ENCODE data around the gene C2orf92.

C2orf92 gene

DNA sequence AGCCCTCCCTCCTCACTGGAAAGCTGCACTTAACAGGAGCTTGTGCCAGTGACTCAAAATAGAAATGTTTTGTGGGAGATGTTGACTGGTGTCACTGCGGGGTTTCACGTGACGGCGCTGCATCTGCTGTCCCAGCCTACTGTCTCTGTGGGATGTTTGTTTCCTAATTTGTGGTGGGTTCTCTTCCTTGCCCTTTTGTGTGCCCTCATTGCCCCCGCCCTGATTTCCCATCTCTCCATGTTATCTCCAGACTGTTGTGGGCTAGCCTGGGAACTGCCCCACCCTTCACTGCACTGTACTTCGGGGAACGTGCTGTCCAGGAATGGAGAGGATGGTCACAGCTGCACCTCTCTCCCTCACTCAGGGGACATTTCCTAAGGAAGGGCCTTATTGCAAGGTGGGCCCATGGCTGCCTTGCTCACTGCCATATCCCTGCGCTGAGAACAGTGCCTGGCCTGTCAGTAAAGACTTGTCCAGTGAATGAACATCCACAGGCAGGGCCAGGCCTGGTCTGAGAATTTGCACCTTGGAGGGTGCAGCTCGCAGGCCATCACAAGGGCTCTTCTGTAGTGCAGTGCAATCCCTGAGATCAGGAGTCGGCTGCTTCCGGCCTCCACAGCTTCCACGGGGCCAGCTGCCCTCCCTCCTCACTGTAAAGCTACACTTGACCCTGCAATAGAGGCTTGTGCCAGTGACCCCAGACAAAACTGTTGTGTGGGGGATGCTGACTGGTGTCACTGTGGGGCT lies 61.9 kb downstream of the C2orf92 start:
- DNase-seq = no peak

DNA sequence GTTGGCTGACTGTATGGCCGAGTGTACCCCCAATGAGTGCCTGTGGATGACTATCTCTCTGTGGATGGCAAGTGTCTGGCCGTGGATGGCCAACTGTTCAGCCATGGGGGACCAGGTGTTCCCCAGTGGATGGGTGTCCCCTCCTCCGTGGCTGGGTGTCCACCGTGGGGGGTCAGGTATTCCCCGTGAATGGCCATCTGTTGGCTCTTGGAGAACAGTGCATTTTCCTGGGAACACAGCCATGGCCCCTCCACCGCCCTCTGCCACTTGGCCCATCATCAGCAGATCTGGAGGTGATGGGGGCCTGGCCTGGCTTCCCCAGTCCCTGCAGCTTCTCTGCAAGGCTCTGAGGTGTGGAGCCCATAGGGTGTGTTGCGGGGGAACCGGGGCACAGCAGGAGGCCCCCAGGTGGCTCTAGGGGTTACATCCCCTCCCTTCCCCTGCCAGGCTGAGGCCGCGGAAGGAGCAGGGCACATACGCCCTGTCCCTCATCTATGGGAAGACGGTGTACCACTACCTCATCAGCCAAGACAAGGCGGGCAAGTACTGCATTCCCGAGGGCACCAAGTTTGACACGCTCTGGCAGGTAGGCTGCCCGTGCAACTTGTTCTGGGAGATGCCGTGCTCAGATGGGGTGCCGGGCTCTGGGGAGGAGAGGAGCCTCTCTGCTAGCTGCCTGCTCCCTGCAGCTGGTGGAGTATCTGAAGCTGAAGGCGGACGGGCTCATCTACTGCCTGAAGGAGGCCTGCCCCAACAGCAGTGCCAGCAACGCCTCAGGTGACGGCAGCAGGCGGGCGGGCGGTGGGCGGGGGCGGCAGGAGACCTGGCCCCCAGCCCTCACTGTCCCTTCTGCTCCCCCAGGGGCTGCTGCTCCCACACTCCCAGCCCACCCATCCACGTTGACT lies 63.2 kb downstream of the C2orf92 start:
- DNase-seq = no peak

DNA sequence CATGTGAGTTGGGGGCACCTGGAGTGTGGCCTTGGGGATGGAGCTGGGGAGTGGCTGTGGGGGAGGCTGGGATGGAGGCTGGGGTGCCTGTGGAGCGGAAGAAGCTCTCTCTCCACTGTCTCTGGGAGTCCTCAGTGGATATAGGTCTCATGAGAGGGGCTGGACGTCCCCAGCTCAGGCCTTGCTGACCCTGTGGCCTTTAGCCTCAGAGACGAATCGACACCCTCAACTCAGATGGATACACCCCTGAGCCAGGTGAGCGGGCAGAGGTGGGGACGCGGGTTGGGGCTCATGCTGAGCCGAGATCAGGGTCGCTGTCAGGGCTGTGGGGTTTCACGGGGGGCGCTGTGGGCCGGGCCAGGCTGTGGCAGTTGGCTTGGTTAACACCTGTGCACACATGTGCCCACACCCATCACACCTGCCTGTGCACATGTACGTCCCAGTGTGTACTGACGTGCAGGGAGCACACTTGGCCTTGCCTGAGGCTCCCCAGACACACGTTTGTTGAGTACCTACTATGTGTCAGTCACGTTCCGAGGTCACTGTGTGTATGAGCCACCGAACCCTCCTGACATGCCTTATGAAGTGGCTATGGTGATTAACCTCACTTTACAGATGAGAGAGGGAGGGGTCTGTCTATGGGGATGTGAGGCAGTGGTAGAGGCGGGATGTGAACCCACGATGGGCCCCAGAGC lies 64.0 kb downstream of the C2orf92 start:
- DNase-seq = no peak

DNA sequence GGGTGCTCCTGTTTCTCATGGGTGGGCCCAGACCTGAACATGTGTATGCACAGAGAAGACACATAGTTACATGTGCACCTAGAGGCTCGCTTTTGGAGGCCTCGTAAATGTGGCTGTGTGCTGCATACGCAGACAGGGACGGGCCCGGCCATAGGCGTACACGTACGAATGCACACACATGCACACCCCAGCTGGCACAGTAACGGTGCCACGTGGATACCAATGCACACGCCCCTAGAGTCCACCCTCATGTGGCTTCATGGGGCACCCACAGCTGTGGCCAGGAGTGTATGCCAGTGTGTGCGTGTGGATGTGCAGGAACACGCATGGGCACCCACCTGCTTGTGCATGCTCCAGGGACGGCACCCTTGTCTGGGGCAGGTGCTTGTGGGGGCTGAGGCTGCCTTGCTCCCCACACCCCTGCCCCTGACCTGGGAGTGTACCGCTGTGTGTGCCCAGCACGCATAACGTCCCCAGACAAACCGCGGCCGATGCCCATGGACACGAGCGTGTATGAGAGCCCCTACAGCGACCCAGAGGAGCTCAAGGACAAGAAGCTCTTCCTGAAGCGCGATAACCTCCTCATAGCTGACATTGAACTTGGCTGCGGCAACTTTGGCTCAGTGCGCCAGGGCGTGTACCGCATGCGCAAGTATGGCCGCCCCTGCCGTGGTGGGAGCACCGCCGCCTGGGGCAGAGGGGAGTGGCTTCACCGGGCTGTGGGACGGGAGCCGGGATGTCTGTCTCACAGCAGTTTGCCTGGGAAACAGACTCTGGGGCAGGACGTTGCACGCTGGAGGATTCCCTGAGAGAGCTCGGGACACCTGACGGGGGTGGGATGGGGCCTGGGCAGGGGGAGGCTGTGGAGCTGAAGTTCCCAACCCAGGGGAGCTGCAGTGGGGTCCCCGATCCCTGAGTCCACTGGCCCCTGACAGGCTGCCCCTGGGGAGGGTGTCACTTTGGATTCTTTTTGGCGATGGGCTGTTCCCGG lies 64.8 kb downstream of the C2orf92 start:
- DNase-seq = no peak

DNA sequence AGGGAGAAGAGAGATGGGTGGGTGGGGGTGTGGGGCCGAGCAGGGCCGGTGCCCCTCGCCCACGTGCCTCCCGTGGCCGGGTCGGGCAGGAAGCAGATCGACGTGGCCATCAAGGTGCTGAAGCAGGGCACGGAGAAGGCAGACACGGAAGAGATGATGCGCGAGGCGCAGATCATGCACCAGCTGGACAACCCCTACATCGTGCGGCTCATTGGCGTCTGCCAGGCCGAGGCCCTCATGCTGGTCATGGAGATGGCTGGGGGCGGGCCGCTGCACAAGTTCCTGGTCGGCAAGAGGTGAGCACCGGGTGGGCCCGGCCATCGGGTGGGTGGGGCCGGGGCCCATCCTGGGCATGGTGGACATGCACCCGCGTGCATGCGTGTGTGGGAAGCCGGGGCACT lies 65.6 kb downstream of the C2orf92 start:
- DNase-seq = no peak

DNA sequence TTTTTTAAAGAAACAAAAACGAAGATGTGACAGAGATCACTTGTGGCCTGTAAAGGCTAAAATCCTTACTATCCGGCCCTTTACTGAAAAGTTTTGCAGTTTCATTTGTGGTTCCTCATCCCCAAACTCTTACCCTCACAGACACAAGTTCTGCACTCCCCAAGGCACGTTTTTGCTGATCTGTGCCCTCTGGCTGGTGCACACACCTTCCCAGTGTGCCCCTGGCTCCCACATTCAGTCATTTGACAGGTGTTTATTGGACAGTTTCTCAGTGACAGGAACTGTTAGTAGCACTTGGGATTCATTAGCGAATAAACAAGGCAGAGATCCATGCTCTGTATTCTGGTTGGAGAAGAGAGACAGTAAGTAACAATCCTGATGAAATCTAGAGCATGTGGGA lies 66.7 kb downstream of the C2orf92 start:
- DNase-seq = no peak

DNA sequence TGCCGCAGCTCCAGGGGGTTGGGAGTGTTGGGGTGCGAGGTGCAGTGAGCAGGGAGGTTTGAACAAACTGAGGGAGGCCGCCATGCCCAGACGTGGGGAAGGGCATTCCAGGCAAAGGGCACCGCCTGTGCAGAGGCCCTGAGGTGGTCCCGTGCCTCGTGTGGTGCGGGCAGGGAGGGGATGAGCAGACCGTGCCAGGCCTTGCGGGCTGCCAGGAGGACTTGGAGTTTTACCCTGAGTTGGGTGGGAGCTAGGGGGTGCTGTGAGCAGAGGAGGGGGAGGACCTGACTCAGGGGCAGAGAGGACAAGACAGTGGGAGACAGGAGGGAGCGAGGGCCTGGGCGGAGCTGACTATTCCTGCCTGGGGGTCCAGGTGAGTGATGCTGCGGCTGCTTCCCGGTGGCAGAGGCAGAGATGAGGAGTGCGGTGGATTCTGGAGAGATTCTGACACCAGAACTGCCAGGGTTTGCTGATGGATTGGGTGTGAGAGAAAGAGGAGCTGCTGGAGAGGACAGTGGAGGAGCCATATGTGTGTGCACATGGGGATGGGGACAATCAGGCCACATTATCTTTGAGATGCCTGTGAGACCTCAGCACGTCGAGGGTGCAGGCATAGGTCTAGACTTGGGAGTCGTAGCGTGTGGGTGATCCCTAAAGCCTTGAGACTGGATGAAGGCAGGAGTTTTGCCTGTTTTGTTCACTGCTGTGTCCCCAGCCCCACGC lies 67.3 kb downstream of the C2orf92 start:
- no peak for DNase-seq

DNA sequence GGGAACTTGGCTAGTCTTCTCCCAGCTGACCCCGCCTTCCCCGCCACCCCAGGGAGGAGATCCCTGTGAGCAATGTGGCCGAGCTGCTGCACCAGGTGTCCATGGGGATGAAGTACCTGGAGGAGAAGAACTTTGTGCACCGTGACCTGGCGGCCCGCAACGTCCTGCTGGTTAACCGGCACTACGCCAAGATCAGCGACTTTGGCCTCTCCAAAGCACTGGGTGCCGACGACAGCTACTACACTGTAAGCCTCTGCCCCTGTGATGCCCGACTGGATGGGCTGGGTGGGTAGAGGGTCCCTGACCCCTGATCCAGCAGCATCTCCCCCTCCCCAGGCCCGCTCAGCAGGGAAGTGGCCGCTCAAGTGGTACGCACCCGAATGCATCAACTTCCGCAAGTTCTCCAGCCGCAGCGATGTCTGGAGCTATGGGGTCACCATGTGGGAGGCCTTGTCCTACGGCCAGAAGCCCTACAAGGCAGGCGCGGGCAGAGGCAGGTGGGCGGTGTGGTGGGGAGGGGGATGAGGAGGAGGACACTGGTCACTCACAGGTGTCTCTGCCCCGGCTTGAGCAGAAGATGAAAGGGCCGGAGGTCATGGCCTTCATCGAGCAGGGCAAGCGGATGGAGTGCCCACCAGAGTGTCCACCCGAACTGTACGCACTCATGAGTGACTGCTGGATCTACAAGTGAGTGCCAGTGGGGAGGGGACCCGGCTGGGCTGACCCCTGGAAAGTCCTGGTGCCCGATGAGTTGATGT lies 68.1 kb downstream of the C2orf92 start:
- DNase-seq = no peak

DNA sequence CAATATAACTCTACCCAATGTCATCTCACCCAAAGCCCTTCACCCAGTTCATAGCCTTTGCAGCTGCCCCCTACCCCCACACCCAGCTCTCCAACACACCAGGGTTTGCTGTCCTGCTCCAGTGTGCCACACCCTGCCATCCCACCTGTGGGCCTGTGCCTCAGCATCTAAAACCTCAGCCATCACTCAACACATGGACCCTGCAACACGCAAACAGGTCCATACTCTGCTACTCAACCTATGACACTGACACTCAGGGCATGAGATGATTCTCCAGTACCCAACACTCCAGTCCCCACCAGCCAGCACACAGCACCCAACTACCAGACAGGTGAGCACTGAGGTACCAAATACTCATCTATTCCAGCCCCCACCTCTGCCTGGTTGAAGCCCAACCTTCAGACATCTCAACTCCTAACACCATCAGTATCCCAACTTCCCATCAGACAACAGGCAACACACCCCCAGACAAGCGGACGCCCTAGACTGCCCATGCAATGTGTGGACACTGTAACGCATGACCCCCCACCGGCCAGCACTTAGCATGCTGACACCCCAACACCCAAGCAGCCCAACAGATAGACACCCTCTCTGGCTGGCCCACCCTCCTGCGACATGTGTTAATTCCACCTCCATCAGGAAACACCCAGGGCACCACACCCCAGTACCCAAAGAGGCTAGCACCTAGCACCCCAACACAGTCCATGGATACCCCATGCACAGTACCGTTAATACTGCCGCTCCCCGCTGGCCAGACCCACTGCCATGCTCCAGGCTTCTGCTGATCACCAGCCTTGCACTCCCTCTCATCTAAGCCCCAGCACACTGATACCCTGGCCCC lies 68.9 kb downstream of the C2orf92 start:
- no peak for DNase-seq

DNA sequence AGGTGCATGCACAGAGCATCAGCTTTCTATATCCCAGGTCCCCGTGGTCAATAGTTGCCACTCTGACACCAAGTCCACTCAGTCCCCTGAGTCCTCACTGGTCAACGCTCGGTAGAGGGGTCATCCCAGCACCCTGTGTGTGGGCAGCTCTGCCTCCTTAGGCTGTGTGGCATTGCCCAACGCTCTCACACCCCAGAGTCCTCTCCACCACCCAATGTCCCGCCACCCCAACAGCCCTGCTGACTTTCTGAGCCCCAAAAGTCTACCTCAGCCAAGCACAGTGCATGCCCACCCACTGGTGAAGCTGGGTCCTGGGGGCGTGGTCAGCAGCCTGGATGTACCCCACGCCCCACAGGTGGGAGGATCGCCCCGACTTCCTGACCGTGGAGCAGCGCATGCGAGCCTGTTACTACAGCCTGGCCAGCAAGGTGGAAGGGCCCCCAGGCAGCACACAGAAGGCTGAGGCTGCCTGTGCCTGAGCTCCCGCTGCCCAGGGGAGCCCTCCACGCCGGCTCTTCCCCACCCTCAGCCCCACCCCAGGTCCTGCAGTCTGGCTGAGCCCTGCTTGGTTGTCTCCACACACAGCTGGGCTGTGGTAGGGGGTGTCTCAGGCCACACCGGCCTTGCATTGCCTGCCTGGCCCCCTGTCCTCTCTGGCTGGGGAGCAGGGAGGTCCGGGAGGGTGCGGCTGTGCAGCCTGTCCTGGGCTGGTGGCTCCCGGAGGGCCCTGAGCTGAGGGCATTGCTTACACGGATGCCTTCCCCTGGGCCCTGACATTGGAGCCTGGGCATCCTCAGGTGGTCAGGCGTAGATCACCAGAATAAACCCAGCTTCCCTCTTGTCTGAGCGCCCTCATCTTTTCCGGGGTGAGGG lies 69.7 kb downstream of the C2orf92 start:
- no peak for DNase-seq

DNA sequence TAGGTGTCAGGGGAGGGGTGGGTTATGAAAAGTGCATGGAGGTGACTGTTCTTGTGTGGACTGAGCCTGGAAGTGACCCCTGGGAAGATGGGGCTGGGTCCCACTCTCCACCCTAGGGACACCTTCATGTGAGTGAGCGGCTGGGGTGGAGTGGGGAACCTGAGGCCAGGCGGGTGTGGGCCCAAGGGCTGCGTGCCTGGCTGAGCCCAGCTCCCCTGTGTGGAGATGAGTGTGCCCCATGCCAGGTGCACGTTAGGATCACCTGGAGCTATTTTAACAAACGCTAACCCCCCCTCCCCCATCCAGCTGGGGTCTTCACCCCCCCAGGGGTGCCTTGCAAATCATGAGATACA lies 70.4 kb downstream of the C2orf92 start:
- no peak for DNase-seq

DNA sequence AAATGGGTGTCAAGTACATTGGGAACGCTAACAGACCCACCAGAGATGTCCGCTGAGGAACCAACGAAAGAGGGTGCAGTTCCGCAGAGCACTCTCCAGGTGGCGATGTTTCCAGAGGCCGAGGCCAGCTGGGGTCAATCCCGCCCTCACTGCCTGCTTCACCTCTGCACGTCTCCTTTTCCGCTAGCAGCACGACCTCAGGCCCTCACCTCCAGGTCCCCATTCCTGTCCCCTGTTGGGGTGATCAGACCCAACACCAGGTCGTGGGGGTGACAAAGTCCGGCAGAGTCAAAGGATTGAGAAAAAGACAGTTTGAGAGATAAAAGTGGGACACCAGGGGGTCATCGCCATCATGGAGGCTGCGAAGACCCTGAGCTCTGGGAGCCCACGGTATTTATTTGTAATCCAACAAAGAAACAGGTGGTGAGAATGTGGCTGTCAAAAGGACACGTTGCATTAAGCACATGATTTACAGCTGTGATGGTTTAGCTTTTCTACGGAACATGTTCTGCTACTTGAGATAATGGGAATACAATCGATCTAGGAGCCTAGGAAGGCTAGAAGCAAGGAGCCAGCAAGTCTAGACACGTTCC lies 71.2 kb downstream of the C2orf92 start:
- peak; percentile 46 for DNase-seq

DNA sequence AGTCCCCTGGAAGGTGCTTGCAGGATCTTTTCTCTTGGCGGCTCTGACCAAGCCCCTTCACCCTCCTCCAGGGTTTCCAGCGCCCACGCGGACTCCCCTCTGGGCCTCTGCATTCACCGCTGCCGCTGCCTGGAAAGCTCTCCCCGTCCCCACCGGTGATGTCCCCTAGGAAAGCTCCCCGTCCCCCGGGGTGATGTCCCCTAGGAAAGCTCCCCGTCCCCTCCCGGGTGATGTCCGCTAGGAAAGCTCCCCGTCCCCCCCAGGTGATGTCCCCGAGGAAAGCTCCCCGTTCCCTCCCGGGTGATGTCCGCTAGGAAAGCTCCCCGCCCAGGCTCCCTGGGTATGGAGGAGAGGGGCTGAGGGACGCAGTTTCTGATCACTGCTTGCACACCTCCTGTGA lies 71.7 kb downstream of the C2orf92 start:
- no peak for DNase-seq

DNA sequence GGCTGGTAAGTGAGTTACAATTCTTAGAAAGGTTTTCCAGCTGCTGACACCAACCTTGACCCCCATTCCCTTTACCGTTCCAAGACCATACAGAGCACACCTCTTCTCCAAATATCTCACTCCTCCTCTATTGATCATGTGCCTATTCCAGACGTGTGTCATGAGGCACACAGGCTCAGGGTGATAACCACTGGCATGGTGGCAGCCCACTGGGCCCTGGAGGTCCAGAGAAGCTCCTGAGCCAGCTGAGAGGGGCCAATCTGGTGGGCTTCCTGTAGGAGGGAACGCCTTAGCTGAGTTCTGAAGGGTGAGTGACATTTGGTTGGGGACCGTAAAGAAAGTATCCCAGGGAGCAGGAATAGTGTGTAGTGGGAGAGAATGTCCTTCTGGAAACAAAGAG lies 72.2 kb downstream of the C2orf92 start:
- no peak for DNase-seq

DNA sequence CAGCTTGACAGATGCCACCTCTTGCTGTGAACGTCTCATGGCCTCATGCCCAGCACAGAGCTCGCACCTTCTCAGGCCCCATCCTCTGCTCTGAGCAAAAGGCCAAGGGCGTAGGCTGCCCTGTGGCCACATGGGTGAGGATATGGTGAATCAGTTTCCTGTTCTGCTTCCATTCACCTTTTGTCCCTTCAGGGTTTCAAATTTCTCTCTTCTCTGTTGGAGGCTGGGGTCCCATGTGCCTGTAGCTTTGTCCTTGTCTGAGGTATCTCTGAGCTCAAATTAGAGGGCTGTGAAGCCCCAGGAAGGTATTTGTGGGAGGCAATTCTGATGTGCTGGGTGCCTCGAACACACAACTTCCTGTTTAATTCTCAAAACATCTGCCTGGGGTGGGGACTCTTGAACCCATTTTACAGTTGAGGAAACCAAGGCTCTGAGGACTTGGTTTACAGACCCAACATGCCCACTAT lies 72.9 kb downstream of the C2orf92 start:
- no peak for DNase-seq

DNA sequence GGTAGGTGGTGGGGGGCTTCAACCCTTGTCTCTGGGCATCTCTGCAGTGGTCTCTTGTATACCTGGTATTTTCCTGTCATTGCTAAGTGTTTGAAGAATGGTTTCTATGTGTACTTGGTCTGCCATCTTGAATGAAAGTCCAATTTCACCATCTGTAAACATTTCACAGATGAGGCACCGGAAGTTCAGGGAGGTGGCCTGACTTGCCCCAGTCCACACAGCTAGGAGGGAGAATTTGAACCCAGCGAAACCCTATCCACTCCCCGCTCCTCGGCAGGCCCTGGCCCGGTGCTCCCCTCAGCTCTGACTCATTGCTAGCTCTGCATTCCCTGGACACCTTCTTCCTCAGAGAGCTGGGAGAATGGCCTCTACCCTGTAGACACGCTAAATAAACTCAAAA lies 74.4 kb downstream of the C2orf92 start:
- no peak for DNase-seq

DNA sequence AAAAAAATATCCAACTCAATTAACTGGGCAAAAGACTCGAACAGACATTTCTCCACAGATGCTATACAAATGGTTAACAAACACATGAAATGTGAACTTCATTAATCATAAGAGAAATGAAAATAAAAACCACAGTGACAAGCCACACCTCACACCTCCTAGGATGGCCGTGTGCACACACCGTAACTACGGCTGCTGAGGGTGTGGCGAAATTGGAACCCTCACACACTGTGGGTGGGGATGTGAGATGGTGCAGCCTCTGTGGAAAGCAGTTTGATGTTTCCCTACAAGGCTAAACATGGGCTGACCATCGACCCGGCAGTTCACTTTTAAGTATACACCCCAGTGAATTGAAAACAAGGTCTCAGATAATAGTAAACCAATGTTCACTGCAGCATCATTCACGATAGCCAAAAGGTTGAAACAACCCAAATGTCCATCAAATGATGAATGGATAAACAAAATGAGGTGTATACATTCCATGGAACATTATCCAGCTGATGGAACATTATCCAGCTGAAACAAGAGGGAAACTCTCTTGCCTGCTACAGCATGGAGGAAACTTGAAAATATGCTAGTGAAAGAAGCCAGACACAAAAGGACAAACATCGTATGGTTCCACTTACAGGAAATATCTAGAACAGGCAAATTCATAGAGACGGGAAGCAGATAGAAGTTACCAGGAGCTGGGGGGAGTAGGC lies 76.1 kb downstream of the C2orf92 start:
- no peak for DNase-seq
